IPS-20b (cell line): ENCODE data around the gene ITGB5.

Experiments used
- H3K27ac ChIP-seq: one replicate; pipeline ENCODE4 v1.5.1; 2013; ENCODE audit warnings: low read length
- H3K27me3 ChIP-seq: 2 replicates; pipeline ENCODE4 v1.6.1; 2013; ENCODE audit warnings: mild to moderate bottlenecking, low read length, inconsistent platforms; ENCODE audit not compliant: insufficient read depth
- H3K36me3 ChIP-seq: 2 replicates; pipeline ENCODE4 v1.6.1; 2013; ENCODE audit warnings: low read depth, mild to moderate bottlenecking, inconsistent platforms, low read length, moderate library complexity; ENCODE audit not compliant: insufficient read depth
- H3K4me1 ChIP-seq: 2 replicates; pipeline ENCODE4 v1.6.1; 2013; ENCODE audit warnings: mild to moderate bottlenecking, control low read depth, inconsistent platforms, low read length, moderate library complexity; ENCODE audit not compliant: insufficient read depth
- H3K4me3 ChIP-seq: 2 replicates; pipeline ENCODE4 v1.5.1; 2013; ENCODE audit warnings: mild to moderate bottlenecking, low read length, inconsistent platforms
- H3K9ac ChIP-seq: 2 replicates; pipeline ENCODE4 v1.6.1; 2013; ENCODE audit warnings: low read depth, mild to moderate bottlenecking, inconsistent platforms, low read length, moderate library complexity
- H3K9me3 ChIP-seq: 2 replicates; pipeline ENCODE4 v1.6.1; 2013; ENCODE audit warnings: mild to moderate bottlenecking, low read depth, low read length, inconsistent platforms; ENCODE audit not compliant: insufficient read depth

ITGB5 gene

DNA sequence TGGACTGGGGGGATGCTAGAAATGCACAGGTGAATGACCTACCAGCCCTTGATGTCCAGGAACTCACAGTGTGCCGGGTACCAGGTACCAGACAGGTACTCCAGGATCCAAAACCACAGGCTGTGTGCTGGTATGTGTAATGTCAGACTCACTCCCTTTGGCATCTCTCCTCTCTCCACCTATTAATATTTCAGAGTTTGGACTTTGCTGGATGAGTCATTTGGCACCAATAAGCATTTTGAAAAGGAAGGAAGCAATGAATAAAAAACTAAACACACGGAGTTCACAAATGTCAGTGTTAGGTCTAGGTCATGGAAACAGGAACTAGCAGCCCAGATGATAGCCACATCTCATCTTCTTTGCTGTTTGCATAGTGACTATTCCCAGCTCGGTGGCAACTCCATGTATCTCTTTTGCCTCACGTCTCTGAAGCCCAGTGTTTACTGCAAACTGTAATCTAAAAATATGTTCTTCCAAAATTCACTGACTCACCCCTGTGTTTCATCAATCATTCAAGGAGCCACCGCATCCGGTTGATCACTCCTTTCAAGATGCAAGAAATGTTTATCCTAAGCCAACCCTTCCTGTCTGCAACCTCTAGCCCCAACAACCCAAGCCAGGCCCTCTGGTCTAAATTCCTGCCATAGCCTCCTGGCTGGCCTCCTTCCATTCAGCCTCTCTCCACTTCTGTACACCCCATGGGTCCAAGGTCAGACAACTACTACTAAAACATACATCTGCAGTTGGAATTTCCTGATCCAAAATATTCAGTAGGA is 8.4 kb downstream of the ITGB5 start:
- no peaks in the 10 kb centered on the region for H3K9me3 ChIP-seq
- no peaks in the 10 kb centered on the region for H3K27me3 ChIP-seq
- no peak overlapping the region for H3K9ac ChIP-seq
- H3K27ac ChIP-seq: no peak overlapping the region
- H3K4me1 ChIP-seq: peaks cover 26% of the 10 kb centered on the region
- H3K4me3 ChIP-seq: no peak overlapping the region
- no peaks in the 10 kb centered on the region; the same call in 1 of the 2 replicates for H3K36me3 ChIP-seq

DNA sequence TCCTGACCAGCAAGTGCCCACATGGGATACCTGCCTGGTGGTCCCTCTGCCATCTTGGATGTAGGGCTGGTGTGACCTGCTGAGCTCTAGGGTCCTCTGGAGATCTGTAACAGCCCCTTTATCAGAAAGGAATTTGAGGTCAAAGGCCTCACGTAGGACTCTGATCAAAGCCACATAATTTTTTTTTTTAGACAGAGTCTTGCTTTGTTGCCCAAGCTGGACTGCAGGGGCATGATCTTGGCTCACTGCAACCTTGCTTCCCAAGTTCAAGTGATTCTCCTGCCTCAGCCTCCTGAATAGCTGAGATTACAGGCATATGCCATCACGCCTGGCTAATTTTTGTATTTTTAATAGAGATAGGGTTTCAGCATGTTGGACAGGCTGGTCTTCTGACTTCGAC is 9.5 kb downstream of the ITGB5 start:
- no peak overlapping the region for H3K9ac ChIP-seq
- H3K27ac ChIP-seq: no peak overlapping the region
- H3K4me3 ChIP-seq: no peak overlapping the region
- H3K27me3 ChIP-seq: no peaks in the 10 kb centered on the region
- no peaks in the 10 kb centered on the region for H3K9me3 ChIP-seq
- peaks cover 23% of the 10 kb centered on the region for H3K4me1 ChIP-seq
- peaks cover 5% of the 10 kb centered on the region; the same call in 1 of the 2 replicates for H3K36me3 ChIP-seq

DNA sequence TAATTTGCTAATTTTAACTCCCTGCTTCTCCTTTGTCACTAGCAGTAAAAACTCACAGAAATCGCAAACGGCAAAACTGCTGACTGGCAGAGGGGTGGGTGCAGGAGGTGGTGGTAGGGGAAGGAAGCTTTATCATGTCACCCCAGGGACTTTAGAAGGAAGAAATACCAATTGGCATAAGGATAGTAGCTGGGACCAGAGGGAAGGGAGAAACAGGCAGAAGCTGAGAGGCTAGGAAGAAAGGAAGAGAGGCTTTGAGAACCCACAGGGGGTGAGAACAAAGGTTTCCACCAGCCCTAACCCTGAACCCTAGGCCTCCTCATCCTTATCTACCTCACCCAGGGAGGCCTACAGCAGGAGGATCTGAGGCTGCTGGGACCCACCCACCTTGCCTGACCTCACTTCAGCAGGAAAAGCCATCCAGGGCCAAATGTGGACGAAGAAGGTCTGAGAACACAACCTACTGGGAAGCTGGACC is 10.7 kb downstream of the ITGB5 start:
- H3K36me3 ChIP-seq: peaks cover 14% of the 10 kb centered on the region; the same call in 1 of the 2 replicates
- H3K27me3 ChIP-seq: no peaks in the 10 kb centered on the region
- H3K4me1 ChIP-seq: peaks cover 14% of the 10 kb centered on the region
- H3K4me3 ChIP-seq: no peak overlapping the region
- H3K9ac ChIP-seq: no peak overlapping the region
- H3K9me3 ChIP-seq: no peaks in the 10 kb centered on the region
- no peak overlapping the region for H3K27ac ChIP-seq

DNA sequence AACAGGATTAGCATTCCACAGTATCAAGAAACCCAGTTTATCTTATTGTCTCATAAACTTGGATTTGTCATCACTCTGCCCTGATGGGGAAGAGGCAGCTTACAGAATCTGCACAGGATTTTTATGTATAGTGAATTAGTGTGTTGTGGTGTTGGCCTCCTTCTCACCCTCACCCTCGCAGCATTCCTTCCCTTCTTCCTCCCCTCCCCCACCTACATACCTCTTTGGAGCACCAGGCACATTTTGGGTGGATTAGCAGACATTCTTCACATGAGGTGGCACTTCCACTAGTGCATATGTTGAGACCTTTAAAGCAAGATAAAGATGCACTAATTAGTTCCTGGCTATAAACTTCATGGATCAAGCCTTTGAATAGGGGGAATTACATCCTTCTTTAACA is 13.9 kb downstream of the ITGB5 start:
- H3K36me3 ChIP-seq: peaks cover 28% of the 10 kb centered on the region; the same call in 1 of the 2 replicates
- no peak overlapping the region for H3K4me3 ChIP-seq
- no peaks in the 10 kb centered on the region for H3K9me3 ChIP-seq
- no peaks in the 10 kb centered on the region for H3K27me3 ChIP-seq
- H3K27ac ChIP-seq: no peak overlapping the region
- peaks cover 11% of the 10 kb centered on the region for H3K4me1 ChIP-seq
- no peak overlapping the region for H3K9ac ChIP-seq

DNA sequence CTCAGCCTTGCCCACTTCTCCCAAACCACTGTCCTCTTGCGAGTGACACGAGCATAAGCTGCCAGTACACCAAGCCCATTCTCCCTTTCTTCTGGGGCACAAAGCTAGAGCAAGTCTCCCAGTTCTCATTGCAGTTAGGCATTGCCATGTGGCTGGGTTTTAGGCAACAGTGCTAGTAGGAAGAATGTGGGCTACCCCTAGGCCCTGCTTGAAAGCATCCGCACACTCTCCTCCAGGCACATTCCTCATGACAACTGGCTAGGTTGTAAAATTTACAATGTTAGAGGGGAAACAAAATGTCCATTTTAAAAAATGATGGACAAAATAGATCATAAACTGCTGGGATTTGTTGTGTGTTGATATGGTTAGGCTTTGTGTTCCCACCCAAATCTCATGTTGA is 19.7 kb downstream of the ITGB5 start:
- H3K36me3 ChIP-seq: peaks cover 48% of the 10 kb centered on the region
- no peaks in the 10 kb centered on the region for H3K27me3 ChIP-seq
- no peak overlapping the region for H3K9ac ChIP-seq
- H3K9me3 ChIP-seq: no peaks in the 10 kb centered on the region
- no peak overlapping the region for H3K4me3 ChIP-seq
- no peaks in the 10 kb centered on the region for H3K4me1 ChIP-seq
- no peak overlapping the region for H3K27ac ChIP-seq

DNA sequence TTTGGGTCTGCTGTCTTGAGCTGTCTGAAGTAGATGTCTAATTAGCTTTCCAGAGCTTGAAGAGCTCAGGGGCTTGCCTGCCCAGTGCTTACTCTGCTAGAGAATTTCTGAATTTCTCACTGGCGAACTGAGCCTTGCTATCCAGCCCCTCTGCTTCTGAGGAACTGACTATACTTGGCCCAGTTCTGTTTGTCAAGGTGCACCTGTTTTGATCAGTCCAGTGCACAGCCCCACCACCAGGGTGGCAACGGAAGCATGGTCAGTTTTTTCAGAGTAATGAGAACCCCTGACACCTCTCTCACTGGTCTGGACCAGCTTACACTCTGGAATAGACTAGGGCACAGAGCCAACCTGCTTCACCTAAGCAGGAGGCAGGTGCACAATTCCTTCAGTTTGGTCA is 25.2 kb downstream of the ITGB5 start:
- peaks cover 5% of the 10 kb centered on the region for H3K4me1 ChIP-seq
- peaks cover 33% of the 10 kb centered on the region for H3K36me3 ChIP-seq
- no peaks in the 10 kb centered on the region for H3K27me3 ChIP-seq
- H3K27ac ChIP-seq: no peak overlapping the region
- H3K9ac ChIP-seq: no peak overlapping the region
- H3K4me3 ChIP-seq: no peak overlapping the region
- no peaks in the 10 kb centered on the region for H3K9me3 ChIP-seq

DNA sequence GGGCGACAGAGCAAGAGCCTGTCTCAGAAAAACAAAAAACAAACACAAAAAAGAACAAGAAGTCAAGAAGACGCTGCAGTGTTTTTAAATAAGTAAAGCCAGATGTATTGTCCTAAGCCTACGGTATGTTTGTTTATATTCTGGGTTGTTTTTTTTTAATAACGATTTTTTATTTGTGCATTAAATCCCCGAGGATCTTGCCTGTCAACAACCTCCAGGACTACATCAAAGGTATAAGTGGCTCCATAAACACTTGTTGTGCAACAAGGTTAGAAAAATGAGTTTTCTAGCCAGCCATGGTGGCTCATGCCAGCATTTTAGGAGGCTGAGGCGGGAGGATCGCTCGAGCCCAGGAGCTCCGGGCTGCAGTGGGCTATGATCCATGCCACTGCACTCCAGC is 26.1 kb downstream of the ITGB5 start:
- peaks cover 34% of the 10 kb centered on the region for H3K36me3 ChIP-seq
- no peak overlapping the region for H3K4me3 ChIP-seq
- H3K9ac ChIP-seq: no peak overlapping the region
- no peaks in the 10 kb centered on the region for H3K27me3 ChIP-seq
- no peak overlapping the region for H3K27ac ChIP-seq
- no peaks in the 10 kb centered on the region for H3K9me3 ChIP-seq
- peaks cover 5% of the 10 kb centered on the region for H3K4me1 ChIP-seq

DNA sequence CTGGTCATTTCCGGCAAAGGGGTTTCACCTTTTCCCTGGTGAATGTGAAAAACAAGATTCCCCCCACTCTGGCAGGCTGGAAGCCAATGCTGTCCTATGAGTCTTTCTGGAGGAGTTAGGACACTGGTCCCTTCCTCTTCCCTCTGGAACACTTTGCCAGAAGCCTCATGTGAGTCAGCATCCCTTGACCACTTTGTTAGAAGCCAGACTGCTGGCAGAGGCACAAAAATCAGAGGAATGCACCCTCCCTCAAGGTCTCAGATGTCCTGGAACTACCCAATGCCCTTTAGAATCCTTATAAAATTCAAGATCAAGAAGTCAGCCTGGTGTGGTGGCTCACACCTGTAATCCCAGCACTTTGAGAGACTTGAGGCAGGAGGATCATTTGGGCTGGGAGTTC is 26.6 kb downstream of the ITGB5 start:
- Histone ChIP-seq H3K27me3 (no peaks in the 10 kb centered on the region), H3K9ac (no peak overlapping the region), H3K4me3 (no peak overlapping the region), H3K36me3 (peaks cover 39% of the 10 kb centered on the region), H3K4me1 (peaks cover 5% of the 10 kb centered on the region), H3K27ac (no peak overlapping the region), H3K9me3 (no peaks in the 10 kb centered on the region)

DNA sequence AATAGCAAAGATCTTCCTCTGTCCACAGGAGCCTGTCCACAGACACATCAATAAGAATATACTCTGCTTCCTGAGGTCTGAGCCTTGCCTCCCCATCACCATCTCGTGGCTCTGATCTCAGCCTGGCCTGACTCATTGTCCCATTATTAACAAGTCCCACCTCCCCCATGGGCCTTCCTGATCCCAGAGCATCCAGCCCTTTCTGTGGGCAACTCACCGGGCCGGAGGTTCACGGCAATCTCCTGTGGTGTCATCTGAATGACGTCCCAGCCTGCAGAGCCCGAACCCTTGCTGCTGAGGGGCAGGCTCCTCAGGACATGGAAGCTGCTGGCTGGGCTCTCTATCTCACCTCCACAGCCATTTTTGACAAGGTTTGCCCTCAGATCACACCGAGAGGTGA is 28.1 kb downstream of the ITGB5 start:
- Histone ChIP-seq H3K27me3 (no peaks in the 10 kb centered on the region), H3K4me1 (peaks cover 5% of the 10 kb centered on the region), H3K36me3 (peaks cover 45% of the 10 kb centered on the region), H3K27ac (no peak overlapping the region), H3K9ac (no peak overlapping the region), H3K4me3 (no peak overlapping the region), H3K9me3 (no peaks in the 10 kb centered on the region)

DNA sequence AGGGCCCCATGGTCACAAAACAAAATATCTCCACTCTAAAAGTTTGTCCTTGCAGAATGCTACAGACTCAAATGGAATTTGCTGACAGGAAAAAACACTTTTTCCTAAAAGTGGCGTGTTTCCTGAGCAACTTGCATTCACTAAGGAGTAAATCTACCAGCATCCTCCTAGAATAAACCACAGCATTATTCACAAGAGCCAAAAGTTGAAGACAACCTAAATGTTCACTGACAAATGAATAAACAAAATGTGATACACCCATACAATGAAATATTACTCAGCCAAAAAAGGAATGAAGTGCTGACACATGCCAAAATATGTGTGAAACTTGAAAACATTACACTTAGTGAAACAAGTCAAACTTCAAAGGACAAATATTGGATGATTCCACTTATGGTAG is 28.9 kb downstream of the ITGB5 start:
- H3K27me3 ChIP-seq: no peaks in the 10 kb centered on the region
- H3K4me1 ChIP-seq: peaks cover 5% of the 10 kb centered on the region
- no peak overlapping the region for H3K27ac ChIP-seq
- no peak overlapping the region for H3K4me3 ChIP-seq
- no peak overlapping the region for H3K9ac ChIP-seq
- H3K9me3 ChIP-seq: no peaks in the 10 kb centered on the region
- H3K36me3 ChIP-seq: peaks cover 49% of the 10 kb centered on the region

DNA sequence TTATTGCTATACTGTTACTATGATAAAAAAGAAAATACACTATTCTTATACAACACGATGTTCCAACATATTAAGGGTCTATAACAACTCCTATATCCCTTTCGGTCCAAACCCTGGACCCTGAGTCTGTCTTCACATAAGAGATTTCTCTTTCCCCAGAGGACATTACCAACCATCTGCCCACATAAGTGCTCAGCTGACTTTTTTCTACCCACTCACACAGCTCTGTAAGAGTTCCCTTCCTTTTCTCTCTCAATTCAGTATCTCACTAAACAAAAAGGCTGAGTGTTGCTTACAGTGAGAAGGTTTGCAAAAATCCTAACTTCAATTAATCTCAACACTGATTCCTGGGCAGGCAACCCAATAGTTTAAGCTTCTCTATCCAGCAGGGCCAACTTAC is 30.5 kb downstream of the ITGB5 start:
- Histone ChIP-seq H3K27ac (no peak overlapping the region), H3K36me3 (peaks cover 55% of the 10 kb centered on the region), H3K9me3 (no peaks in the 10 kb centered on the region), H3K4me1 (peaks cover 5% of the 10 kb centered on the region), H3K4me3 (no peak overlapping the region), H3K27me3 (no peaks in the 10 kb centered on the region), H3K9ac (no peak overlapping the region)

DNA sequence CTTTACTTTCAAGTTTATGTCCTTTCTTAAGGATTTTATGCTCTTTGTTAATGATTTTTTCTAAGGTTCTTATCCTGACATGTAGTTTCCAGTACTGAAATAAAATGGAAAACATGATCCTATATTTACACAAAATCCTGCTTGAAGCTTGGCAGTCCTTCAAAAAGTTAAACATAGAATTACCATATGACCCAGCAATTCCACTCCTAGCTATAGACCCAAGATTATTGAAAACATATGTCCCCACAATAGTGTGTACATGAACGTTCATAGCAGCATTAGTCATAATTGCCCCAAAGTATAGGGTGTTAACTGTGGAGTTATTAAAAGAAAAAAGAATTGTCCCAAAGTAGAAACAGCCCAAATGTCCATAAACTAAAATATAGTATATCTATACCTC is 33.2 kb downstream of the ITGB5 start:
- no peak overlapping the region for H3K27ac ChIP-seq
- no peak overlapping the region for H3K4me3 ChIP-seq
- peaks cover 55% of the 10 kb centered on the region for H3K36me3 ChIP-seq
- H3K9ac ChIP-seq: no peak overlapping the region
- peaks cover 7% of the 10 kb centered on the region for H3K4me1 ChIP-seq
- no peaks in the 10 kb centered on the region for H3K27me3 ChIP-seq
- no peaks in the 10 kb centered on the region for H3K9me3 ChIP-seq
